H9 (cell line): ENCODE measurements around the gene TNP2. TPM values are rescaled to one million over a fixed set of nuclear protein-coding genes. Genes with fewer than 3 reads are reported as not detected.

Experiments used
- DNase-seq: peaks from one replicate; pipeline ENCODE4 v3.0.0-alpha.2; 2017
- H2AFZ ChIP-seq: one replicate; pipeline ENCODE4 v1.6.1; 2013; ENCODE audit warnings: mild to moderate bottlenecking, low read length, control low read depth, moderate library complexity
- H2AK5ac ChIP-seq: 2 replicates; pipeline ENCODE4 v1.6.1; 2013; ENCODE audit warnings: low read length, control low read depth, mixed read lengths; ENCODE audit not compliant: insufficient read length
- H2BK120ac ChIP-seq: one replicate; pipeline ENCODE4 v1.6.1; 2013; ENCODE audit warnings: low read depth, mild to moderate bottlenecking, low read length, control low read depth, inconsistent platforms; ENCODE audit not compliant: poor library complexity, severe bottlenecking
- H2BK12ac ChIP-seq: 2 replicates; pipeline ENCODE4 v1.6.1; 2013; ENCODE audit warnings: low read length, control low read depth, mixed read lengths, low read depth; ENCODE audit not compliant: insufficient read length
- H2BK15ac ChIP-seq: 2 replicates; pipeline ENCODE4 v1.6.1; 2013; ENCODE audit warnings: low read depth, low read length, control low read depth
- H2BK20ac ChIP-seq: one replicate; pipeline ENCODE4 v1.6.1; 2013; ENCODE audit warnings: low read depth, mild to moderate bottlenecking, low read length, control low read depth, inconsistent platforms; ENCODE audit not compliant: poor library complexity, severe bottlenecking
- H2BK5ac ChIP-seq: 2 replicates; pipeline ENCODE4 v1.6.1; 2013; ENCODE audit warnings: low read length, control low read depth, mixed read lengths; ENCODE audit not compliant: insufficient read length
- H3K14ac ChIP-seq: 2 replicates; pipeline ENCODE4 v1.6.1; 2013; ENCODE audit warnings: low read length, control low read depth; ENCODE audit not compliant: insufficient read depth
- H3K18ac ChIP-seq: 2 replicates; pipeline ENCODE4 v1.6.1; 2013; ENCODE audit warnings: low read depth, mild to moderate bottlenecking, mixed read lengths, low read length, control low read depth; ENCODE audit not compliant: insufficient read length
- H3K23ac ChIP-seq: 2 replicates; pipeline ENCODE4 v1.6.1; 2013; ENCODE audit warnings: low read length, control low read depth, mixed read lengths, low read depth; ENCODE audit not compliant: insufficient read length
- H3K23me2 ChIP-seq: 2 replicates; pipeline ENCODE4 v1.6.1; 2013; ENCODE audit warnings: low read depth, mild to moderate bottlenecking, mixed read lengths, low read length, control low read depth; ENCODE audit not compliant: insufficient read length, poor library complexity, severe bottlenecking
- H3K27ac ChIP-seq: 2 replicates; pipeline ENCODE4 v1.5.1; 2013; ENCODE audit warnings: low read length, control low read depth, mixed read lengths, low read depth; ENCODE audit not compliant: insufficient read length
- H3K27me3 ChIP-seq: 2 replicates; pipeline ENCODE4 v1.6.1; 2013; ENCODE audit warnings: low read length, control low read depth, inconsistent platforms; ENCODE audit not compliant: insufficient read depth
- H3K4ac ChIP-seq: 2 replicates; pipeline ENCODE4 v1.6.1; 2013; ENCODE audit warnings: low read depth, mild to moderate bottlenecking, control low read depth, inconsistent platforms, low read length, moderate library complexity
- H3K4me1 ChIP-seq: 2 replicates; pipeline ENCODE4 v1.6.1; 2013; ENCODE audit warnings: low read length, control low read depth, inconsistent platforms; ENCODE audit not compliant: insufficient read depth
- H3K4me2 ChIP-seq: 2 replicates; pipeline ENCODE4 v1.6.1; 2013; ENCODE audit warnings: low read length, control low read depth, mixed read lengths; ENCODE audit not compliant: insufficient read length, insufficient read depth
- H3K56ac ChIP-seq: 2 replicates; pipeline ENCODE4 v1.6.1; 2013; ENCODE audit warnings: low read depth, mild to moderate bottlenecking, mixed read lengths, low read length, control low read depth; ENCODE audit not compliant: insufficient read length
- H3K79me1 ChIP-seq: 2 replicates; pipeline ENCODE4 v1.6.1; 2013; ENCODE audit warnings: low read depth, mild to moderate bottlenecking, moderate library complexity, low read length, control low read depth, inconsistent platforms; ENCODE audit not compliant: insufficient read depth, poor library complexity, severe bottlenecking
- H3K79me2 ChIP-seq: 2 replicates; pipeline ENCODE4 v1.6.1; 2013; ENCODE audit warnings: low read length, control low read depth, inconsistent platforms; ENCODE audit not compliant: insufficient read depth
- H3K9ac ChIP-seq: 2 replicates; pipeline ENCODE4 v1.6.1; 2013; ENCODE audit warnings: low read length, control low read depth, mixed read lengths; ENCODE audit not compliant: insufficient read length; ENCODE audit errors: extremely low read depth
- H3K9me3 ChIP-seq: one replicate; pipeline ENCODE4 v1.6.1; 2013; ENCODE audit warnings: low read depth, low read length, inconsistent platforms; ENCODE audit not compliant: control insufficient read depth
- H3T11ph ChIP-seq: one replicate; pipeline ENCODE4 v1.6.1; 2013; ENCODE audit warnings: mild to moderate bottlenecking, low read length, control low read depth, inconsistent platforms
- H4K20me1 ChIP-seq: one replicate; pipeline ENCODE4 v1.6.1; 2013; ENCODE audit not compliant: control insufficient read depth, insufficient read length, insufficient read depth
- H4K5ac ChIP-seq: 2 replicates; pipeline ENCODE4 v1.6.1; 2013; ENCODE audit warnings: low read depth, mild to moderate bottlenecking, mixed read lengths, low read length, control low read depth; ENCODE audit not compliant: insufficient read length
- H4K8ac ChIP-seq: replicated peaks from 2 replicates; pipeline ENCODE4 v1.6.1; 2013; ENCODE audit warnings: low read length, control low read depth, mixed read lengths, low read depth; ENCODE audit not compliant: insufficient read length
- H4K91ac ChIP-seq: 2 replicates; pipeline ENCODE4 v1.6.1; 2013; ENCODE audit warnings: low read depth, mild to moderate bottlenecking, moderate library complexity, mixed read lengths, low read length, control low read depth; ENCODE audit not compliant: insufficient read length
- H3K27ac Mint-ChIP-seq, 3 experiments: 2 replicates in 2 of 3; 3 replicates in 1 of 3; pipeline ENCODE4 v1.8.0; 2020 to 2021; ENCODE audit warnings: mixed read lengths in 3 of 3, mild to moderate bottlenecking in 1 of 3, moderate library complexity in 1 of 3
- H3K27me3 Mint-ChIP-seq: 2 replicates; pipeline ENCODE4 v1.8.0; 2021; ENCODE audit warnings: low read depth, mild to moderate bottlenecking, moderate library complexity, mixed read lengths
- H3K36me3 Mint-ChIP-seq, 3 experiments: 2 replicates in 2 of 3; 3 replicates in 1 of 3; pipeline ENCODE4 v1.8.0; 2020 to 2021; ENCODE audit warnings: low read depth in 3 of 3, mixed read lengths in 3 of 3; ENCODE audit not compliant: insufficient read depth in 1 of 3
- H3K4me1 Mint-ChIP-seq, 2 experiments: 2 replicates each; pipeline ENCODE4 v1.8.0; 2020; ENCODE audit warnings: mixed read lengths in 2 of 2
- H3K4me3 Mint-ChIP-seq, 2 experiments: 2 replicates in 1 of 2; 3 replicates in 1 of 2; pipeline ENCODE4 v1.8.0; 2020 to 2021; ENCODE audit warnings: mild to moderate bottlenecking in 2 of 2, mixed read lengths in 2 of 2, moderate library complexity in 1 of 2
- H3K9me3 Mint-ChIP-seq, 2 experiments: 2 replicates in 1 of 2; 3 replicates in 1 of 2; pipeline ENCODE4 v1.8.0; 2020; ENCODE audit warnings: mild to moderate bottlenecking in 2 of 2, mixed read lengths in 2 of 2, moderate library complexity in 1 of 2
- WGBS: extraction: QIAGEN DNeasy Blood & Tissue Kit; methylation state at CpG from one replicate; pipeline ENCODE4 v1.1.7; 2013; ENCODE audit warnings: missing lambda C conversion rate, low lambda C conversion rate, mixed read lengths; ENCODE audit not compliant: insufficient read length; ENCODE audit errors: extremely low coverage; 5-methylcytosine and 5-hydroxymethylcytosine counted together
- total RNA-seq: library from RNA; stranded (reverse); gene quantifications from 2 replicates; pipeline ENCODE4 v1.2.1, GENCODE V29; 2021
- TF ChIP-seq, protein P1 (sequence below): fragments of 200-600 bp; sonication (generic); conservative IDR thresholded peaks from 3 replicates; pipeline ENCODE4 v1.8.0; 2021; ENCODE audit warnings: antibody characterized with exemption, mild to moderate bottlenecking

The TNP2 gene
- total RNA-seq, 1 experiment from 2014 or later, result not detected

- no peaks in the 10 kb centered on the region for H3K23me2 ChIP-seq
- H3K4me2 ChIP-seq, result no peak overlapping the region
- H3K56ac ChIP-seq, result no peak overlapping the region
- H2BK5ac ChIP-seq, result no peak overlapping the region
- no peak overlapping the region for H4K8ac ChIP-seq
- H2AK5ac ChIP-seq, result no peak overlapping the region
- no peak overlapping the region for H3K18ac ChIP-seq
- no CpG with 5 or more reads among the region's 10 CpGs for WGBS
- no peaks in the 10 kb centered on the region for H3K79me2 ChIP-seq
- no peak overlapping the region for H4K5ac ChIP-seq
- H2BK120ac ChIP-seq, result no peak overlapping the region
- no peak overlapping the region for H3K27ac ChIP-seq
- Mint-ChIP-seq H3K27ac (no peak overlapping the region; a peak in 2 of 7 replicates), H3K4me1 (peaks cover 39 to 46% of the 10 kb centered on the region in 2 experiments), H3K9me3 (no peaks in the 10 kb centered on the region), H3K36me3 (no peaks in the 10 kb centered on the region), H3K4me3 (no peak overlapping the region), H3K27me3 (no peaks in the 10 kb centered on the region)
- no peak overlapping the region for H2BK12ac ChIP-seq
- no peak overlapping the region for H2BK15ac ChIP-seq
- H3K23ac ChIP-seq, result no peak overlapping the region
- no peaks in the 10 kb centered on the region for H4K20me1 ChIP-seq
- no peak overlapping the region for H2AFZ ChIP-seq
- TF ChIP-seq, protein P1, sequence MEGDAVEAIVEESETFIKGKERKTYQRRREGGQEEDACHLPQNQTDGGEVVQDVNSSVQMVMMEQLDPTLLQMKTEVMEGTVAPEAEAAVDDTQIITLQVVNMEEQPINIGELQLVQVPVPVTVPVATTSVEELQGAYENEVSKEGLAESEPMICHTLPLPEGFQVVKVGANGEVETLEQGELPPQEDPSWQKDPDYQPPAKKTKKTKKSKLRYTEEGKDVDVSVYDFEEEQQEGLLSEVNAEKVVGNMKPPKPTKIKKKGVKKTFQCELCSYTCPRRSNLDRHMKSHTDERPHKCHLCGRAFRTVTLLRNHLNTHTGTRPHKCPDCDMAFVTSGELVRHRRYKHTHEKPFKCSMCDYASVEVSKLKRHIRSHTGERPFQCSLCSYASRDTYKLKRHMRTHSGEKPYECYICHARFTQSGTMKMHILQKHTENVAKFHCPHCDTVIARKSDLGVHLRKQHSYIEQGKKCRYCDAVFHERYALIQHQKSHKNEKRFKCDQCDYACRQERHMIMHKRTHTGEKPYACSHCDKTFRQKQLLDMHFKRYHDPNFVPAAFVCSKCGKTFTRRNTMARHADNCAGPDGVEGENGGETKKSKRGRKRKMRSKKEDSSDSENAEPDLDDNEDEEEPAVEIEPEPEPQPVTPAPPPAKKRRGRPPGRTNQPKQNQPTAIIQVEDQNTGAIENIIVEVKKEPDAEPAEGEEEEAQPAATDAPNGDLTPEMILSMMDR, result no peak
- peaks cover 4% of the 10 kb centered on the region; the same call in 1 of the 2 replicates for H3K4me1 ChIP-seq
- no peak for DNase-seq
- no peak overlapping the region for H3K9ac ChIP-seq
- no peak overlapping the region for H3K14ac ChIP-seq
- H4K91ac ChIP-seq, result no peak overlapping the region
- H3K4ac ChIP-seq, result no peak overlapping the region
- no peaks in the 10 kb centered on the region for H3K9me3 ChIP-seq
- H3K27me3 ChIP-seq, result no peaks in the 10 kb centered on the region
- H2BK20ac ChIP-seq, result no peak overlapping the region
- H3K79me1 ChIP-seq, result no peaks in the 10 kb centered on the region
- no peak overlapping the region for H3T11ph ChIP-seq
Observed at GRCh38 chr16:11310997-11311561, 42.0 kb upstream of the TNP2 start.
